HG03378 (cell line): Measurements from ENCODE around the gene ADCY5.

Source experiments
- ATAC-seq: cut with Tn5 transposase; IDR thresholded peaks from one replicate; pipeline ENCODE4 v1.9.1; 2021; ENCODE audit warnings: mild to moderate bottlenecking, moderate library complexity; ENCODE audit not compliant: unreplicated experiment

The ADCY5 gene

DNA sequence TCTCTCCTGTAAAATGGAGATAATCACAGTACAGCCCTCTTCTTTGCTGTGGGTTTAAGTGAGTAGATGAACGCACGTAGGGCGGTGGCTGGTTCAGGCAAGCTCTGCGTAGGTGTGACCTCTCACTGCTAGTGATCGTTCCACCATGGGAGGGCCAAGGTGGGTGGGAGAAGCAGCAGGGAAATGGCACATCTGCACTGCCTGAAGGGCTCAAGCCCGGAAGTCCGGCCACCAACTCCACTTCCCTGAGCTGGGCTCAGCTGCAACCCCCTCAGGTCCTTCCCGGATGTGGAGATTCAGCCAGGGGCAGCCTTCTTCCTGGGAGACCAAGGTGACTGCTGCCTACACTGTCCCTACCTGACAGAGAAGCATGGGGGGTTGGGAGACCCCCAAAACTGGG, 102.9 kb downstream of the ADCY5 start:
- no peak for ATAC-seq

DNA sequence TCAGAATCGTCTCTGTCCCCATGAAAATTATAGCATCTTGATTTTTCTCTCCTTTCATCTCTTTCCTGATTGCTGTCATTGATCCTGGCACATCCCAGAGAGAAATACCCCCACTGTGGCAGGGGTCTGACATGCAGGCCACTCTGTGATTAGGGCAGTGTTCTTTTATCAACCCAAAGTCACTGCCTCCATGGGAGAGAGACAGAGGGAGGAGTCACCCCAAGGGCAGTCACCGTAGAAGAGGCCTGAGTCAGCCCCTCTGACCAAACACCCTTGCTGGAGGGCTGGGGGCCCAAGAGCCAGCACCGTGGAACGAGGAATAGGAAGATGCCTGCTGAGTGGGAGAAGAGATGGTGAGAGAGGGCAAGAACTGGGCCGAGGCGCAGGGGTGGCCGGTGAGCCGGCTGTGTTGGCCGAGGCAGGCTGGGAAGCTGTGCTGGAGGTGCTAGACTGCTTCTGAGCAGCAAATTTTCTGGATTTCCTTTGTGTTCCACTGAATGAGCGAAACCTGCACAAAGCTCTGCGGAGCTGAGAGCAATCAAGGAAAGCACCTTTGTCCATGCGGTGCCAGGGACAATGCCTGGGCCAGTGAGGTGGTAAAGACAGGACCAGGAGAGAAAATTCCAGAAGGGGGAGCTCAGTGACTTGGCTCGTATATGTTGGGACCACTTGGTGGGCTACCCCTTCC, 103.8 kb downstream of the ADCY5 start:
- no peak for ATAC-seq

GRCh38 chr3:123344175-123344906, 104.5 kb downstream of the ADCY5 start:
- ATAC-seq: no peak

DNA sequence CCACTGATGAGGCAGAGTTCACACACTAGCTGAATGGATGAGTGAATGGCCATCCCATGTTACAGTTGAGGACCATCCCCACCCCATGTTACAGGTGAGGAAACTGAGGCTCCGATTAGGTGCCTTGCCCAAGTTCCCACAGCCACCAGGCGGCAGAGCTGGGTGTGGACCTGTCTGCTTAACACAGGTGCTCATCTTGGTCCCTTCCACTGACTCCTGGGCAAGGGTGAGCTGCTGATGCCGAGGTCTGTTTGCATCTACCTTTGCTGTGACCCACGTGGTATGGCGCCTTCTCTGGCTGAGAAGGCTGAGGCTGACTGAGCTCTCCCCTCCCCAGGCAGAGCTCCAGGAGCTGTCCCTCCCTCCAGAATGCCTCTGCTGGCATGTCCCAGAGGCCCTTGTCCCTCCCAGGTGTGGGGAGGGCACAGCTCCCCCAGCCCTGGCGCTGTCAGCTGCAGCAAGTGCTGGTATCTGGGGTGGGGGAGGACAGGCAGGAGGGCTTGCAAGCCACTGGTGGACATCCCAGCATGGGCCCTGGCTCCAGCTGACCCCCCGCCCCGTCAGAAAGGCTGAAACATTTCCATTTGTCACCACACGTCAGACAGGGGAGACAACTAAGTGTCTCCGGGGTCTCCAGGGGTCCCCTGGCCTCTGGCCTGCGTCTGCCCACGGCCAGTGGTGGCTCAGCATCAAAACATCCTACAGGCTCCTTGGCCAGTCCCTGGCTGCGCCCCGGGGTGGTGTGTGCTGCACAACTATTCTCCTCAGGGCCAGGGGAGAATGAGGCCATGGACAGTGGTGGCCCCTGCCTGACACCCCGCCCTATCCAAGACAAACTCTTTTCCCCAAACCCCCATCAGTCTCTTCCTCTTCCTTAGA, 105.4 kb downstream of the ADCY5 start:
- ATAC-seq: no peak

DNA sequence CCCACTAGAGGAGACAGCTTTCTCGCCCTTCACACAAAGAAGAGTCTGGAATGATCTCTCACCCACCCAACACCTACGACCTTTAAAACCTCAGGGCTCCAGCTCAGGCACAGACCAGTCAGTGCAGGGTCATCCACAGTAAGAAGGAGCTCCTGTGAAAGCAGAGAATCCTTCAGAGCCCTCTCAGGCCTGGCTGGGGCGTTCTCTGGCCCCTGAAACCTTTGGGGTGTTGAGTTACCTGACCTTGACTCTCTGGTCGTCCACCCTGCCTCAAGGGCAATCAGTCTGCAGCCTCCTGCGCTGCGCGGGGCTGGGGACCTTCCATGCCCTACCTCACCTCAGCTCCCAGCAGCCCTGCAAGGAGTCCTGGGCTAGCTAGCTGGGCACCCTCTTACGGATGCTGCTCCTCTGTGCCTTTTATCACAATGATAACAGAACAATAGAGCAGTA, 106.2 kb downstream of the ADCY5 start:
- no peak for ATAC-seq

- ATAC-seq: no peak
These were observed 106.8 kb downstream of the ADCY5 start for GRCh38 chr3:123341871-123342630.

- no peak for ATAC-seq
These were observed 108.6 kb downstream of the ADCY5 start for GRCh38 chr3:123340336-123340735.

- ATAC-seq: no peak
These were observed 109.6 kb downstream of the ADCY5 start for GRCh38 chr3:123339302-123339701.

- no peak for ATAC-seq
These were observed 110.2 kb downstream of the ADCY5 start for GRCh38 chr3:123338620-123339061.

GRCh38 chr3:123337948-123338619, 110.8 kb downstream of the ADCY5 start:
- ATAC-seq: no peak

- no peak for ATAC-seq
These were observed 111.7 kb downstream of the ADCY5 start for GRCh38 chr3:123337226-123337625.

DNA sequence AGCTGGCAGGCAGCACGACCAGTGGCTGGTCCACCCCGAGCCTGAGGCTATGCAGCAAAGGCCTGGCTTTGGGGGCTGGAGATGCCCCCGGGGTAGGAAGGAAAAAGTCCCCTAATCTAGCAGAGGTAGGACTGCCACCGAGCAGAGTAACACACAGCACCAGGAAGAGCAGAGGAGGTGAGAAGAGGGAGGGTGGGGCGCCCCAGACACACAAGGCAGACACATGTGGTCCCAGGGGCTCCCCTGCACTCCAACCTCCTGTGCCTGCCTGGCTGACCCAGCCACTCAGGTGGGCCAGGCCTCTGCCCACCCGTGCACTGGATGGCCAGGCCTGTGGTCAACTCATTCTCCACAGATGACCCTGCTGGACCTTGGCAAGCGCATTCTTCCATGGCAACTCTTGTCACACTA, 112.4 kb downstream of the ADCY5 start:
- no peak for ATAC-seq

DNA sequence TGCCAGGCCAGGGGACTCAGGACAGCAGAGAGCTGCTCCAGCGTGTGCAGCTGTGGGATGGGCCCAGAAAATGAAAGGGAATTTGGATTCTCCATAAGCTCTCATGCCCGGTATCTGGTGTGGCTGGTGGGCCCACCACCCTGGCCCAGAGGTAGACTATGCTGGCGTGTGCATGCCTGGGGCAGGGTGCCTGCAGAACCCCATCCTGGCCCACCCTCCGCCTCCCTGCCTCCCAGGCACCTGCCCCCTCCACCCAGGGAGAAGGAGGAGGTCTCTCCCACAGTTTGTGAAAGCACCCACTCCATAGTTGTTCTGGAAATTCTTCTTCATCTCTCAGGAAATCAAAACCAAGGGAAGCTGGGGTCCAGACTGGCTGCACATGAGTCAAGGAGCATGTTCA, 112.9 kb downstream of the ADCY5 start:
- no peak for ATAC-seq

DNA sequence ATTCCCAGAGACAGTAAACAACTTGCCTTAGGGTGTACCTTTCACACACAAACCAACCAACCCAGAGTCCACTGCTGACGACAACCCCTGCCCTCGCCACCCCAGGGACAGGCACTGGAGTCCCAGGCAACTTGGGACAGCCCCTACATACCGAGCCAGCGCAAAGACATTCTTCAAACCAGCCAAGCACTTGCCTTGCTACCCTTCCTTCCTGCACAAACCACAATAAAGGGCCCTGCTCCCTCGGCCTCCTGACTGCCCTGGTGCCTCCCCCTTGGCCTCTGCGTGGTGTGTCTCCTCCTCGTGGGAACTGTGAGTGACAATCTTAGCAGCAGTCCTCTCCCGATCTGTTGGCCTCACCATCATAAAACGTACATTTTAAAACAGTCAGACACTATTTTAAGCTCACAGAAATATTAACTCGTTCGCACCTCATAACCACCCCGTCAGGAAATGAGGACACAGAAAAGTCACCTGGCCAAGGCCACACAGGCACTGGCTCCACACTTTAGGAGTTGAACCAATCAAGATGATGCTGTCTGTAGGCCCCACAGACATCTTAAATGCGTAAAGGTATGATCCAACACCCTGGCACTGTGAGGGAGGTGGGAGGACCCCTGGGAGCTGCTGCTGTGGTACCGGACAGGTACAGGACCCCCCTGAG, 113.8 kb downstream of the ADCY5 start:
- no peak for ATAC-seq

DNA sequence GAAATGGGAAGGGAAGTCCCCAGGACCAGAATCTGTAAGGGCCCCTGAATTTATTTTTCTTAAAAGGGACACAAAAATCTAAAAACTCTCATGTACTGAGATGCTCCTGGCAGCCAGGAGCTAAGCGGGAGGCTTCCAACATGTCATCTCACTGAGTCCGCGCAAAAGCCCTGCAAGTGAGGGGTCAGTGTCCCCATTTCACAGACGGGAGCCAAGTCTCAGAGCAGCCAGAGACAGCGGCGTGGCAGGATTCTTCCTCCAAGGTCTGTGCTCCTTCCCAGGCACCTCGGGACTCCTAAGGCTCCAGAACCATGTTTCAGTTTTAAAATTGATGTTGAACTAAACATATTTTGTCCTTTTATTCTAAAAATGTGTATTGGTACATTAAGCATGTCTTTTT, 114.8 kb downstream of the ADCY5 start:
- ATAC-seq: no peak

DNA sequence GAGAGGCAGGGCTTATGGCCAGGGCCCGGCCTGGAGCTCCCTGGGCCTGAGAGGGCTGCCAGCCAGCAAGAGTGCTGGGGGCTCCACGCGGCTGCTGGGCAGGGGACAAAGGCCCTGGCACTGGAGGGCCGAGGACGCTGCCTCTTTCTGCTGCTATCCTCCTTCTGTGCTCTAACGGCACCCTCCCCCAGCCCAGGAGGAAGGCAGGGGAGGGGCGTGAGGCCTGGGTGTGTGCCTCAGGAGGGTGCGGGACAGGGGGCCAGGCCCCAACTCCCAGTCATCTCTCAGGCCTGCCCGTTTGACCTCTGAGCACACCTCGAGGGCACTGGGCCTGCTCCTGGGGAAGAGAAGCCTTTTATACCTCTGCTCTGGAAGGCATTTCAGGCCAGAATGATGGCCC, 115.5 kb downstream of the ADCY5 start:
- ATAC-seq: no peak

GRCh38 chr3:123332124-123332641, 116.7 kb downstream of the ADCY5 start:
- no peak for ATAC-seq

GRCh38 chr3:123331651-123332050, 117.2 kb downstream of the ADCY5 start:
- no peak for ATAC-seq

- ATAC-seq: no peak
These were observed 117.9 kb downstream of the ADCY5 start for GRCh38 chr3:123331006-123331405.
